ENCODE results near the gene DLGAP4. TPM values are rescaled to one million over a fixed set of nuclear protein-coding genes. Genes with fewer than 3 reads are reported as not detected.
"Not testable (repeated sequence)": the region's sequence is repeated elsewhere in the genome, so short reads cannot be mapped to it uniquely, and the experiment has no call there.

DLGAP4 gene
- total RNA-seq, 1 donor from 2014 or later = 199 TPM

DNA sequence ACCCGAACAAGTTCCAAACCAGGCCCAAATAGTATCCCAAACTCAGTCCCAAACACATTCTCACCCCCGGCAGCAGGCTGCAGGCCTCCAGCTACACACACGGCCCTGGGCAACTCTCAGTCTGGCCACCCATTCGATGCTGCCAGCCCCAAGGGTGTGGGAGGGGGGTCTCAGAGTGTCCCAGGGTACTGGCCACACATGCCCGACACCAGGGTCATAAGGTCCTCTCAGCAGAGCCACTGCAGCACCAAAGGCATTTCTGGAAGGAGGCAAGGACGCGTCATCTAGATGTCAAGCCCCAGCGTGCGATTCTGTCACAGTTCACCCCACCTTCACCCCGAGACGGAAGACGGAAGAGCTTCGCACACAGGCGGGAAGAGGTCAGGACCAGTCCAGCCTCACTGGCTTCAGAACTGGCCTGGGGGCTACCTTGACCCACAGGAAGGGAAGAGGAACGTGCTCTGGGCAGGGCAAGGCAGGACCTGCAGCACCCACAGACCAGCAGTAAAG is 244.7 kb downstream of the DLGAP4 start:
- TF ChIP-seq, protein P1, sequence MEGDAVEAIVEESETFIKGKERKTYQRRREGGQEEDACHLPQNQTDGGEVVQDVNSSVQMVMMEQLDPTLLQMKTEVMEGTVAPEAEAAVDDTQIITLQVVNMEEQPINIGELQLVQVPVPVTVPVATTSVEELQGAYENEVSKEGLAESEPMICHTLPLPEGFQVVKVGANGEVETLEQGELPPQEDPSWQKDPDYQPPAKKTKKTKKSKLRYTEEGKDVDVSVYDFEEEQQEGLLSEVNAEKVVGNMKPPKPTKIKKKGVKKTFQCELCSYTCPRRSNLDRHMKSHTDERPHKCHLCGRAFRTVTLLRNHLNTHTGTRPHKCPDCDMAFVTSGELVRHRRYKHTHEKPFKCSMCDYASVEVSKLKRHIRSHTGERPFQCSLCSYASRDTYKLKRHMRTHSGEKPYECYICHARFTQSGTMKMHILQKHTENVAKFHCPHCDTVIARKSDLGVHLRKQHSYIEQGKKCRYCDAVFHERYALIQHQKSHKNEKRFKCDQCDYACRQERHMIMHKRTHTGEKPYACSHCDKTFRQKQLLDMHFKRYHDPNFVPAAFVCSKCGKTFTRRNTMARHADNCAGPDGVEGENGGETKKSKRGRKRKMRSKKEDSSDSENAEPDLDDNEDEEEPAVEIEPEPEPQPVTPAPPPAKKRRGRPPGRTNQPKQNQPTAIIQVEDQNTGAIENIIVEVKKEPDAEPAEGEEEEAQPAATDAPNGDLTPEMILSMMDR (IDR thresholded peaks at IDR 0.05; ENCODE audit: partially characterized antibody, unreplicated experiment) = no peak
- Mint-ChIP-seq H3K9me3 (ENCODE audit: unreplicated experiment) (no peaks in the 10 kb centered on the region), H3K27ac (ENCODE audit: unreplicated experiment) (no peak overlapping the region), H3K4me1 (ENCODE audit: low read depth, unreplicated experiment) (peaks cover 4% of the 10 kb centered on the region), H3K36me3 (ENCODE audit: unreplicated experiment) (no peaks in the 10 kb centered on the region), H3K27me3 (ENCODE audit: unreplicated experiment) (peaks cover 3% of the 10 kb centered on the region), H3K4me3 (ENCODE audit: unreplicated experiment) (no peak overlapping the region)
- DNase-seq = no peak

DNA sequence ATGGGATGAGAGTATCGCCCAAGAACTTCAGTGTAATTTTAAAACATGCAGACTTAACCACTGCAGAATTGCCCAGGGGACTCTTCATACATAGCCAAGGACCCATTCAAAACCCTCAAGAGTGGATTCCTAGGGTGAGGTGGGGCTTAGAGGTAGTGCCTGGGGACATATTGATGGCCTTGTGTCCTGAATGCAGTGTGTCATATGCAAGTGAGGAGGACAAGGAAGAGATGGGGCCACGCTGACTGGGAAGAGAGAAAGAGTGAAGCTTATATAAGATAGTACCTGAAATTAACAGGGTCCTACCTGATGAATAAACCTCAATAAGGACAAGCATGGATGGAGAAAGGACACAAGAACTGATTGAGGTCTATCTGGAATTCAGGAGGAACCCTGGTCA is 249.1 kb downstream of the DLGAP4 start:
- Mint-ChIP-seq H3K9me3 (ENCODE audit: unreplicated experiment) (no peaks in the 10 kb centered on the region), H3K27ac (ENCODE audit: unreplicated experiment) (no peak overlapping the region), H3K4me1 (ENCODE audit: low read depth, unreplicated experiment) (no peaks in the 10 kb centered on the region), H3K4me3 (ENCODE audit: unreplicated experiment) (no peak overlapping the region), H3K36me3 (ENCODE audit: unreplicated experiment) (no peaks in the 10 kb centered on the region), H3K27me3 (ENCODE audit: unreplicated experiment) (no peaks in the 10 kb centered on the region)
- DNase-seq = no peak
- TF ChIP-seq, protein P1 (IDR thresholded peaks at IDR 0.05; ENCODE audit: partially characterized antibody, unreplicated experiment) = no peak

DNA sequence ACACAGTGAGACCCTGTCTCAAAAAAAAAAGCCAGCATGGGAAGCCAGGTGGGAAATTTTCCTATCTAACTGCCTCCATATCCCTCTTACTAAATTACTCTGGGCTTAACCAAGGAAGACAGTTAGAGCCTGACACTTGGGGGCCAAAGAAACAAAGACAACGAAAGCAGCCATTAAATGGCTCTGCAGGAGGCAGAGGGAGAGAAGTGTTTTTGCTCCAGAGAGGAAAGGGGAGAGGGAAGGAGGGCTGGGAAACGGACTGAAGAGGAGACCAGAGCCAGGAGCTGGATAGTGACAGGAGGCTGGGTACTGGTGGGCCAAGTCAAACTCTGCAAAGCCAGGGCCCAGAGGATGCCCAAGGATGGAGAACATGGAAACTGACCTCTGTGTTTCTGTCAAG is 256.6 kb downstream of the DLGAP4 start:
- TF ChIP-seq, protein P1 (IDR thresholded peaks at IDR 0.05; ENCODE audit: partially characterized antibody, unreplicated experiment) = no peak
- Mint-ChIP-seq H3K27ac (ENCODE audit: unreplicated experiment) (no peak overlapping the region), H3K4me1 (ENCODE audit: low read depth, unreplicated experiment) (no peaks in the 10 kb centered on the region), H3K27me3 (ENCODE audit: unreplicated experiment) (peaks cover 3% of the 10 kb centered on the region), H3K4me3 (ENCODE audit: unreplicated experiment) (no peak overlapping the region), H3K36me3 (ENCODE audit: unreplicated experiment) (peaks cover 5% of the 10 kb centered on the region), H3K9me3 (ENCODE audit: unreplicated experiment) (peaks cover 6% of the 10 kb centered on the region)
- no peak for DNase-seq

DNA sequence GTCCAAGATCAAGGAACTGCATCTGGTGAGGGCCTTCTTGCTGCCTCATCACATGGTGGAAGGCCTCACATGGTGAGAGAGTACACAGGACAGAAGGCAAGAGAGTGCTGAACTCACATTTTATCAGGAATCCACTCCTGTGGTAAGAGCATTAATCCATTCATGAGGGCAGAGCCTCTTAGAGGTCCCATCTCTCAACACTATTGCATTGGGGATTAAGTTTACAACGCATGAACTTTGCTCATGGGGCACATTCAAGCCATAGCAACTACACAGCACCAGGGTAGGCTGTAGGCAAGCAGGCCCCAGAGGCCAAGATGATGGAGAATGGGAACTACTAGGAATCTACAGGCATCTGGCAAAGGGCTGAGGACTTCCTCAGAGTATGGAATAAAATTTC is 257.2 kb downstream of the DLGAP4 start:
- H3K27me3 Mint-ChIP-seq (ENCODE audit: unreplicated experiment) = peaks cover 3% of the 10 kb centered on the region

DNA sequence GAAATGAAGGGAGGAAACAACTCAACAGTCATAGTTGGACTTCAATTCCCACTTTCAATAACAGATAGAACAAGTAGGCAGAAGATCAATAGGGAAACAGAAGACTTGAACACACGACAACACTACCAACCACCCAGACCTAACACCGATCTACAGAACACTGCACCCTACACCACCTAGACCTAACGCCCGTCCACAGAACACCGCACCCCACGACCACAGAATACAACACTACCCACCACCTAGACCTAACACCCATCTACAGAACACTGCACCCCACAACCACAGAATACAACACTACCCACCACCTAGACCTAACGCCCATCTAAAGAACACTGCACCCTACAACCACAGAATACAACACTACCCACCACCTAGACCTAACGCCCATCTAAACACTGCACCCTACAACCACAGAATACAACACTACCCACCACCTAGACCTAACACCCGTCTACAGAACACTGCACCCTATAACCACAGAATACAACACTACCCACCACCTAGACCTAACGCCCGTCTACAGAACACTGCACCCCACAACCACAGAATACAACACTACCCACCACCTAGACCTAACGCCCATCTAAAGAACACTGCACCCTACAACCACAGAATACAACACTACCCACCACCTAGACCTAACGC is 258.1 kb downstream of the DLGAP4 start:
- H3K27ac Mint-ChIP-seq (ENCODE audit: unreplicated experiment); H3K9me3 Mint-ChIP-seq (ENCODE audit: unreplicated experiment); DNase-seq; H3K4me1 Mint-ChIP-seq (ENCODE audit: low read depth, unreplicated experiment); H3K27me3 Mint-ChIP-seq (ENCODE audit: unreplicated experiment); H3K36me3 Mint-ChIP-seq (ENCODE audit: unreplicated experiment); H3K4me3 Mint-ChIP-seq (ENCODE audit: unreplicated experiment): not testable (repeated sequence)

More for the DNA sequence above, 257.2 kb downstream of the DLGAP4 start:
- Mint-ChIP-seq H3K4me3 (ENCODE audit: unreplicated experiment) (no peak overlapping the region), H3K9me3 (ENCODE audit: unreplicated experiment) (peaks cover 6% of the 10 kb centered on the region), H3K36me3 (ENCODE audit: unreplicated experiment) (peaks cover 5% of the 10 kb centered on the region), H3K4me1 (ENCODE audit: low read depth, unreplicated experiment) (no peaks in the 10 kb centered on the region), H3K27ac (ENCODE audit: unreplicated experiment) (no peak overlapping the region)
- no peak for DNase-seq
- TF ChIP-seq, protein P1 (IDR thresholded peaks at IDR 0.05; ENCODE audit: partially characterized antibody, unreplicated experiment) = no peak

DNA sequence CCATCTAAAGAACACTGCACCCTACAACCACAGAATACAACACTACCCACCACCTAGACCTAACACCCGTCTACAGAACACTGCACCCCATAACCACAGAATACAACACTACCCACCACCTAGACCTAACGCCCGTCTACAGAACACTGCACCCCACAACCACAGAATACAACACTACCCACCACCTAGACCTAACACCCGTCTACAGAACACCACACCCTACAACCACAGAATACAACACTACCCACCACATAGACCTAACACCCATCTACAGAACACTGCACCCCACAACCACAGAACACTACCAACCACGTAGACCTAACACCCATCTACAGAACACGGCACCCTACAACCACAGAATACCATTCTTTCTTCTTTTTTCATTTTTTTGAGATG is 258.6 kb downstream of the DLGAP4 start:
- H3K4me3 Mint-ChIP-seq (ENCODE audit: unreplicated experiment); H3K36me3 Mint-ChIP-seq (ENCODE audit: unreplicated experiment); H3K4me1 Mint-ChIP-seq (ENCODE audit: low read depth, unreplicated experiment): not testable (repeated sequence)

More for the DNA sequence above, 258.6 kb downstream of the DLGAP4 start:
- H3K9me3 Mint-ChIP-seq (ENCODE audit: unreplicated experiment); H3K27me3 Mint-ChIP-seq (ENCODE audit: unreplicated experiment); H3K27ac Mint-ChIP-seq (ENCODE audit: unreplicated experiment); DNase-seq: not testable (repeated sequence)
